GM23248 (cell line): ENCODE data around the gene HMCES. TPM values are rescaled to one million over a fixed set of nuclear protein-coding genes. Genes with fewer than 3 reads are reported as not detected.
"Not testable (repeated sequence)": the region's sequence is repeated elsewhere in the genome, so short reads cannot be mapped to it uniquely, and the experiment has no call there.

Experiments used
- DNase-seq: peaks from one replicate; pipeline ENCODE4 v3.0.0-alpha.2; 2015
- H2AFZ ChIP-seq: fragments of 200-600 bp; sonication (generic); 2 replicates; pipeline ENCODE4 v1.6.1; 2016; ENCODE audit warnings: antibody characterized with exemption
- H3F3A ChIP-seq: fragments of 200-600 bp; sonication (generic); 2 replicates; pipeline ENCODE4 v1.6.1; 2016; ENCODE audit warnings: mild to moderate bottlenecking, antibody characterized with exemption, mixed run types; ENCODE audit not compliant: insufficient read depth
- H3K27ac ChIP-seq: fragments of 200-600 bp; sonication (generic); 2 replicates; pipeline ENCODE4 v1.5.1; 2016; ENCODE audit warnings: mild to moderate bottlenecking
- H3K27me3 ChIP-seq: fragments of 200-600 bp; sonication (generic); replicated peaks from 2 replicates; pipeline ENCODE4 v1.6.1; 2016; ENCODE audit warnings: mild to moderate bottlenecking; ENCODE audit not compliant: insufficient read depth
- H3K36me3 ChIP-seq: fragments of 200-600 bp; sonication (generic); 2 replicates; pipeline ENCODE4 v1.6.1; 2016; ENCODE audit warnings: low read depth, mild to moderate bottlenecking
- H3K4me1 ChIP-seq: fragments of 200-600 bp; sonication (generic); 2 replicates; pipeline ENCODE4 v1.6.1; 2016; ENCODE audit warnings: mild to moderate bottlenecking; ENCODE audit not compliant: insufficient read depth
- H3K4me2 ChIP-seq: fragments of 200-600 bp; sonication (generic); one replicate; pipeline ENCODE4 v1.6.1; 2016; ENCODE audit warnings: mild to moderate bottlenecking; ENCODE audit not compliant: unreplicated experiment
- H3K4me3 ChIP-seq: fragments of 200-600 bp; sonication (generic); 2 replicates; pipeline ENCODE4 v1.5.1; 2016; ENCODE audit warnings: mild to moderate bottlenecking
- H3K79me2 ChIP-seq: fragments of 200-600 bp; sonication (generic); 2 replicates; pipeline ENCODE4 v1.6.1; 2016; ENCODE audit warnings: mild to moderate bottlenecking; ENCODE audit not compliant: insufficient read depth
- H3K9ac ChIP-seq: fragments of 200-600 bp; sonication (generic); 2 replicates; pipeline ENCODE4 v1.6.1; 2016; ENCODE audit warnings: mild to moderate bottlenecking
- H3K9me2 ChIP-seq: fragments of 200-600 bp; sonication (generic); 2 replicates; pipeline ENCODE4 v1.6.1; 2016; ENCODE audit warnings: mixed run types, mild to moderate bottlenecking, moderate library complexity; ENCODE audit not compliant: insufficient read depth
- H3K9me3 ChIP-seq: fragments of 200-600 bp; sonication (generic); one replicate; pipeline ENCODE4 v1.6.1; 2017; ENCODE audit warnings: low read depth
- H4K20me1 ChIP-seq: fragments of 200-600 bp; sonication (generic); 2 replicates; pipeline ENCODE4 v1.6.0; 2016; ENCODE audit not compliant: insufficient read depth
- EZH2 ChIP-seq: fragments of 200-600 bp; sonication (generic); IDR thresholded peaks from 2 replicates; pipeline ENCODE4 v1.6.1; 2018; ENCODE audit warnings: antibody characterized with exemption, mild to moderate bottlenecking; ENCODE audit not compliant: insufficient read depth, poor library complexity, severe bottlenecking
- EZH2phosphoT487 ChIP-seq: fragments of 200-600 bp; sonication (generic); IDR thresholded peaks from 2 replicates; pipeline ENCODE4 v1.6.1; 2018; ENCODE audit warnings: antibody characterized with exemption, moderate library complexity, mild to moderate bottlenecking, low read depth; ENCODE audit not compliant: insufficient read depth
- whole genome bisulfite sequencing, 2 experiments: methylation state at CpG; one replicate each; pipeline ENCODE4 v1.1.6; 2015 to 2017; ENCODE audit warnings: low lambda C conversion rate in 2 of 2, low coverage in 1 of 2; ENCODE audit errors: missing lambda C conversion rate in 2 of 2; 5-methylcytosine and 5-hydroxymethylcytosine counted together
- in situ Hi-C: fragments of 300-500 bp; cut with MboI; formaldehyde crosslinking; loops from 2 replicates; pipeline ENCODE4 v1.15.0; 2020
- polyA plus RNA-seq: library from polyadenylated mRNA; unstranded; fragments of >200 nt; fragmentation: Nextera tagmentation; extraction: Ambion mirVana; gene quantifications from 2 replicates; pipeline ENCODE4 v1.2.1, GENCODE V29; 2016
- total RNA-seq: library from RNA; depleted of rRNA; stranded (reverse); fragments of >200 nt; shearing (Covaris generic); gene quantifications from 2 replicates; pipeline ENCODE4 v1.2.3, GENCODE V29; 2014

HMCES gene
- total and polyA plus RNA-seq, 2 experiments from 2014 or later = 12.5 to 33.2 TPM

DNA sequence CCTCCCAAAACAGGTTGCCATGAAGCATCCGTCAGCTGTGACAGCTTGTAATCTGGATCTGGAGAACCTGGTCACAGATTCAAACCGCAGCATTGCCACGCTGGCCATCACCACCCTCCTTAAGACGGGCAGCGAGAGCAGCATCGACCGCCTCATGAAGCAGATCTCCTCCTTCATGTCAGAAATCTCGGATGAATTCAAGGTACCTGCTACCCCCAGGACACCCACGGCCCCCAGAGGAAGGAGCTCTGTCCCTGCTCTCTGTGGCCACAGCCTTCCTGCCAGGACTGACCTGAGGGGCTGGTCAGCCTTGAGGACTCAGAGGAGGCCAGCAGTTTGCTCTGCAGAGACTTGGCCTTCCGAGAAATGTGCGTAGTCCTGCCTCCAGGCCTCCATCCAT is 18.1 kb upstream of the HMCES start:
- no peak for DNase-seq
- Histone ChIP-seq H4K20me1 (no peaks in the 10 kb centered on the region), H3K4me3 (no peak overlapping the region), H3K27me3 (no peaks in the 10 kb centered on the region), H3K36me3 (peaks cover 89% of the 10 kb centered on the region), H3K4me1 (peaks cover 3% of the 10 kb centered on the region; the same call in 1 of the 2 replicates), H3K9ac (no peak overlapping the region), H3K9me2 (no peaks in the 10 kb centered on the region), H3K79me2 (peaks cover 97% of the 10 kb centered on the region), H3K9me3 (no peaks in the 10 kb centered on the region), H3F3A (peaks cover 26% of the 10 kb centered on the region), H3K4me2 (no peak overlapping the region), H2AFZ (no peak overlapping the region), H3K27ac (no peak overlapping the region)
- WGBS, 2 experiments = 91 to 96% methylated on average over 11 of the region's 11 CpGs
- TF ChIP-seq EZH2 (no peak), EZH2phosphoT487 (no peak)
- in situ Hi-C loops = no loop called here

DNA sequence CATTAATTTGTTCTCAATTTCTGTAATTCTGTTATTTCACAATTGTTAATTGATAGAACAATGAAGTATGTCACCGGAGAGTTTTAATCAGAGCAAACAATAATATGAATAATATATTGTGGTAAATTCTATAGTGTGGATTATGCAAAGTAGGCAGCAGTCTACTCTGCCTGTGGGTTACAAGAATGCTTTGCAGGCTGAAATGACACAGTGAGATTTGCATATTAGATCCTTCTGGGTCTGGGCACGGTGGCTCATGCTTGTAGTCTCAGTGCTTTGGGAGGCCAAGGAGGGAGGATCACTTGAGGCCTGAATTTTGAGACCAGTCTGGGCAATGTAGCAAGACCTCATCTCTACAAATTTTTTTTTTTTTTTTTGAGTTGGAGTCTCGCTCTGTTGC is 16.8 kb upstream of the HMCES start:
- peaks cover 36% of the 10 kb centered on the region for H3F3A ChIP-seq
- in situ Hi-C loops = no loop called here
- H3K36me3 ChIP-seq = peaks cover 89% of the 10 kb centered on the region
- no peak for DNase-seq
- H3K4me1 ChIP-seq = peaks cover 3% of the 10 kb centered on the region; the same call in 1 of the 2 replicates
- H3K4me2 ChIP-seq = no peak overlapping the region
- no peak overlapping the region for H2AFZ ChIP-seq
- H3K9ac ChIP-seq = no peak overlapping the region
- TF ChIP-seq EZH2 (no peak), EZH2phosphoT487 (no peak)
- H3K27me3 ChIP-seq = no peaks in the 10 kb centered on the region
- no peaks in the 10 kb centered on the region for H4K20me1 ChIP-seq
- peaks cover 92% of the 10 kb centered on the region for H3K79me2 ChIP-seq
- no peaks in the 10 kb centered on the region for H3K9me3 ChIP-seq
- H3K4me3 ChIP-seq = no peak overlapping the region
- H3K9me2 ChIP-seq = no peaks in the 10 kb centered on the region
- WGBS, 2 experiments = 82 to 89% methylated on average over 3 of the region's 3 CpGs
- H3K27ac ChIP-seq = no peak overlapping the region

DNA sequence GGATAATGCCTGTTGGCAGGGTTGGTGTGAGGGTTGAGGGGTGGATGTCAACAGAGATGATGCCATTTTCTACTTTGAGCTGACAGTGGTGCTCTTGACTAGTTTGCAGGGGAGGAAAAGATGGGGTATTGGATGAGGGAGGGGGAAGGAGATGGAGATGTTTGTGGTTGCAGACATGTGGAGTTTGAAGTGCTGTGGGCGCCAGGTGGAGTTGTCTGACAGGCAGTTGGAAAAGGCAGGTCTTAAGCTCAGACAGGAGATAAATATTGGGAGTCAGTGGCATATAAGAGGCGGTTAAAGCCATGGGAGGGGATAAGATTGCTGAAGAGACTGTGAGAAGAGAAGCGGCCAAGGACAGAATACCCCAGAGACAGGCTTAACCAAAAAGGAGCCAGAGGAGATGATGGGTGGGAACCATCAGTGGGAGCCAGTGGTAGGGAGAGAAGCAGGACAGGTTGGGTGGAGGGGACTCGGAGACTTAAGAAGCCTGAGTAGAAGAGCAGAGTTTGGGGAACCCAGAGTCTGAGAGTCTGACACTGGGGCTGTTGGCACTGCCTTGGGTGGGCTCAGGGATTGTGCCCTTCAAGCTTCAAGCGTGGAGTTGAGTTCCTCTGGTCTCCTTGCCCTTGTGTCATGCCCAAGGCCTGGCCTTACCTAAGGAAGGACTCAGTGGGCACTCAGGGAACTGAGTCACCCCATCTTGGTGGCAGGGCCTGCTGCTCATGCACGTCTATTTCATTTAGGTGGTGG is 15.3 kb upstream of the HMCES start:
- Histone ChIP-seq H3K4me1 (peaks cover 3% of the 10 kb centered on the region; the same call in 1 of the 2 replicates), H3K4me3 (no peak overlapping the region), H4K20me1 (peaks cover 2% of the 10 kb centered on the region; the same call in 1 of the 2 replicates), H3K9me2 (no peaks in the 10 kb centered on the region), H3F3A (peaks cover 36% of the 10 kb centered on the region), H2AFZ (no peak overlapping the region), H3K27me3 (no peaks in the 10 kb centered on the region), H3K79me2 (peaks cover 87% of the 10 kb centered on the region), H3K9me3 (no peaks in the 10 kb centered on the region), H3K27ac (no peak overlapping the region), H3K9ac (no peak overlapping the region), H3K4me2 (no peak overlapping the region), H3K36me3 (peaks cover 87% of the 10 kb centered on the region)
- no peak for DNase-seq
- no peak for TF ChIP-seq EZH2phosphoT487
- TF ChIP-seq EZH2 = no peak
- in situ Hi-C loops = no loop called here
- 85 to 88% methylated on average over 6 of the region's 6 CpGs for WGBS, 2 experiments

DNA sequence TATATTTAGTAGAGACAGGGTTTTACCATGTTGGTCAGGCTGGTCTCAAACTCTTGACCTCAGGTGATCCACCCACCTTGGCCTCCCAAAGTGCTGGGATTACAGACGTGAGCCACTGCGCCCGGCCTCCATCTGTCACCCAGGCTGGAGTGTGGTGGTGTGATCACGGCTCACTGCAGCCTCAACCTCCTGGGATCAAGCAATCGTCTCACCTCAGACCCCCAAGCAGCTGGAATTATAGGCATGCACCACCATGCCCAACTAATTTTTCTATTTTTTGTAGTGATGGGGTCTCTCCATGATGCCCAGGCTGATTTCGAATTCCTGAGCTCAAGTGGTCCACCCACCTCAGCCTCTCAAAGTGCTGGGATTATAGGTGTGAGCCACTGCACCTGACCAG is 13.7 kb upstream of the HMCES start:
- H2AFZ ChIP-seq, H3K9ac ChIP-seq, H3K27me3 ChIP-seq, H3K27ac ChIP-seq, DNase-seq, in situ Hi-C loops, H3K9me3 ChIP-seq, H3K4me2 ChIP-seq, H3K9me2 ChIP-seq, H3K4me1 ChIP-seq, H4K20me1 ChIP-seq, H3K4me3 ChIP-seq: not testable (repeated sequence)
- H3F3A ChIP-seq = peaks cover 45% of the 10 kb centered on the region
- H3K79me2 ChIP-seq = peaks cover 87% of the 10 kb centered on the region
- H3K36me3 ChIP-seq = peaks cover 85% of the 10 kb centered on the region
- WGBS, 2 experiments = 90 to 93% methylated on average over 6 of the region's 6 CpGs

DNA sequence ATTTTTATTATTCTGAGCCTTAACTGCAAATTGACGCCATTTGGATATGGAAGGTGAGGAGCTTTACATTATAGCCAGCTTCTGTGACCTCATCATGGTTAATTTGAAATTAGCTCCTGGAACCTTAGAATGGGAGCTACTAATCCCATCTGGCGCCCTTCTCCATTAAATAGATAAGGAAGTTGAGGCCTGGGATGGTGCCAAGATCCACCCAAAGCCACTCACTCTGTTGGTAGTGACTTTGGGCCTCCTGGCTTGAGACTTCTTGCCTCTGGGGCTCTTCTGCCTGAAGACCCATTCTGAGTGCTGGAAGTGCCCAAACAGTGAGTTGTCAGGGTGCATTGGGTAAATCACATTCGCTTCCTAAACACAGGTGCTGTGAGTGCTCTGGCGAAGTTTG is 12.0 kb upstream of the HMCES start:
- WGBS, 2 experiments = 88 to 92% methylated on average over 4 of the region's 4 CpGs
- H3K27ac ChIP-seq = no peak overlapping the region
- no peak overlapping the region for H3K9ac ChIP-seq
- peaks cover 45% of the 10 kb centered on the region for H3F3A ChIP-seq
- no peaks in the 10 kb centered on the region for H3K9me3 ChIP-seq
- peaks cover 71% of the 10 kb centered on the region for H3K79me2 ChIP-seq
- no peak for DNase-seq
- H2AFZ ChIP-seq = no peak overlapping the region
- peaks cover 3% of the 10 kb centered on the region; the same call in 1 of the 2 replicates for H4K20me1 ChIP-seq
- H3K4me3 ChIP-seq = no peak overlapping the region
- in situ Hi-C loops = no loop called here
- peaks cover 81% of the 10 kb centered on the region for H3K36me3 ChIP-seq
- no peaks in the 10 kb centered on the region for H3K9me2 ChIP-seq
- peaks cover 3% of the 10 kb centered on the region; the same call in 1 of the 2 replicates for H3K4me1 ChIP-seq
- TF ChIP-seq EZH2 = no peak
- no peak for TF ChIP-seq EZH2phosphoT487
- no peak overlapping the region for H3K4me2 ChIP-seq
- H3K27me3 ChIP-seq = no peaks in the 10 kb centered on the region
